ENCODE measurements around the gene THRB.

Gene THRB

DNA sequence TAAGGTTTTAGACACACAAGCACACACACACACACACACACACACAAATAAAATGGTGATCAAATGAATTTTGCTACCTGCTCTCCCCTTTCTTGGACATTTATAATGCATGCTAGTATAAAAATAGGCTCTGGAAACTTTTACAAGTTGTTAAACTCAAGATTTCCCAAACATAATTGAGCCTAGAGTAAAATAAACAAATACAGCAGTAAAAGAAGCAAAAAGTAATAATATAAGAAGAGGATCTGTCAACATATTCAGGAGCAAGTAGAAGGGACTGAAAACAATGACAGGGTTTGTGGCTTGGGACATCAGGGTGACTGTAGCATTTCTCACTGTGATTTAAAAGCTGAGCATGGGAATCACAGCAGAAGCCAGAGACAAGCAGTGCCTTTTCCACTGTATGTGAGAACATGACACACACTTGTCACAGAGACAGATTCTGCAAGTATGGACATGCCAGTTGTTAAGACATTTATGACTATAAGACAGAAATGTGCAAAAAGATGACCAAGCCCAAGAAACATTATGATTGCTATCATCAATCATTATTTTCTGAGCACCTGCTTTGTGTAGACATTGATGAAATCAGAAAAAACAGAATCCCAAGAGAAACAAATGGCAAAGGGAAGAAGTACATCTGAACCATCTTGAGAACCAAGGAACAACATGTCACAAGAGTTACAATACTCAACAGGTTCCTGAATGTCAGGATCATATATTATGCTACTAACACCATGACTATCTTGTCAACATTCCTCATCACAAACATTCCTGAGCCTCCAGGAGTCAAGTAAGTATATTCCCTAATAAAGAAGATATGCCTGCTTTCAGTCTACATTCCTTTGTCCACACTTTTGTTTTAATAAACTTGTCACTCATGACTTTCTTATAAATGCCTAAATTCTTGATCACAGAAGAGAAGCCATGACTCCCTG lies 7.1 kb downstream of the THRB start:
- no peak for DNase-seq (ENCODE audit: extremely low read depth, low read depth)
- TF ChIP-seq, protein P1, sequence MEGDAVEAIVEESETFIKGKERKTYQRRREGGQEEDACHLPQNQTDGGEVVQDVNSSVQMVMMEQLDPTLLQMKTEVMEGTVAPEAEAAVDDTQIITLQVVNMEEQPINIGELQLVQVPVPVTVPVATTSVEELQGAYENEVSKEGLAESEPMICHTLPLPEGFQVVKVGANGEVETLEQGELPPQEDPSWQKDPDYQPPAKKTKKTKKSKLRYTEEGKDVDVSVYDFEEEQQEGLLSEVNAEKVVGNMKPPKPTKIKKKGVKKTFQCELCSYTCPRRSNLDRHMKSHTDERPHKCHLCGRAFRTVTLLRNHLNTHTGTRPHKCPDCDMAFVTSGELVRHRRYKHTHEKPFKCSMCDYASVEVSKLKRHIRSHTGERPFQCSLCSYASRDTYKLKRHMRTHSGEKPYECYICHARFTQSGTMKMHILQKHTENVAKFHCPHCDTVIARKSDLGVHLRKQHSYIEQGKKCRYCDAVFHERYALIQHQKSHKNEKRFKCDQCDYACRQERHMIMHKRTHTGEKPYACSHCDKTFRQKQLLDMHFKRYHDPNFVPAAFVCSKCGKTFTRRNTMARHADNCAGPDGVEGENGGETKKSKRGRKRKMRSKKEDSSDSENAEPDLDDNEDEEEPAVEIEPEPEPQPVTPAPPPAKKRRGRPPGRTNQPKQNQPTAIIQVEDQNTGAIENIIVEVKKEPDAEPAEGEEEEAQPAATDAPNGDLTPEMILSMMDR (IDR thresholded peaks at IDR 0.05; ENCODE audit: low read depth, low read length): no peak

DNA sequence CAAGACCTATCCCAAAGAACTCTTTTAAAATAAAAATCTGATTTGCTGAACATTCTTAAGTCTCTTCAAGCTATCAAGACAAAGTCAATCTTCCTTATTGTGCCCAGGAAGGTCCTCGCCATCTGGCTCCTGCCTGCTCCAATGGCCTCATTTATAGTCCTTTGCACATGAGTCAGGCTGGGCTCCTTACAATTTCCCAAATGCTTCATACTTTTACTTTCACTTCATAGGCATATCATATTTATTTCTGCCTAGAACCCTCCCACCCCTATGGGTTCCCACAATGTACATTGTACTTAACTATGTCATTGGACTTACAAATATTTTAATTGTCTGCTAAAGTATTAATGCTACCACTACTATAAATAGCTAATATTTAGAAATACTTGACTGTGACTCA lies 9.1 kb downstream of the THRB start:
- TF ChIP-seq, protein P1 (IDR thresholded peaks at IDR 0.05; ENCODE audit: low read depth, low read length): no peak
- DNase-seq (ENCODE audit: extremely low read depth, low read depth): no peak

DNA sequence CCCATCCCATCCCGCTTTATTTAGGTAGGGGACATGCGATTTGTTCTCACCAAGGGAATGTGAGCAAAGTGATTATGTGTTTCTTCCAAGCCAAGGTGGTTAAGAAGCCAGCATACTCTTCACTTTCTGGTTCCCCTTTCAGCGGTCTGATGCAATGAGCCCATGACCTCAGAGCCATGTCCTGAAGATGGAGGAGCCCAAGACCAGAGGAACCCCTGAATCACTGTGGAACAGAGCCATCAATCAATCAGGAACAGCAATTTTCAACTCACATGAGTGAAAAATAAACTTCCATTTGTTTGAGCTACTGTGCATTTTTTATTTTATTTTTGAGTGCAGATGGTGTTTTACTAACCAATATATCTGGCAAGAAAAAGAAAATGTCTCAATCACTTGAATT lies 10.8 kb downstream of the THRB start:
- TF ChIP-seq, protein P1 (IDR thresholded peaks at IDR 0.05; ENCODE audit: low read depth, low read length): no peak
- no peak for DNase-seq (ENCODE audit: extremely low read depth, low read depth)

DNA sequence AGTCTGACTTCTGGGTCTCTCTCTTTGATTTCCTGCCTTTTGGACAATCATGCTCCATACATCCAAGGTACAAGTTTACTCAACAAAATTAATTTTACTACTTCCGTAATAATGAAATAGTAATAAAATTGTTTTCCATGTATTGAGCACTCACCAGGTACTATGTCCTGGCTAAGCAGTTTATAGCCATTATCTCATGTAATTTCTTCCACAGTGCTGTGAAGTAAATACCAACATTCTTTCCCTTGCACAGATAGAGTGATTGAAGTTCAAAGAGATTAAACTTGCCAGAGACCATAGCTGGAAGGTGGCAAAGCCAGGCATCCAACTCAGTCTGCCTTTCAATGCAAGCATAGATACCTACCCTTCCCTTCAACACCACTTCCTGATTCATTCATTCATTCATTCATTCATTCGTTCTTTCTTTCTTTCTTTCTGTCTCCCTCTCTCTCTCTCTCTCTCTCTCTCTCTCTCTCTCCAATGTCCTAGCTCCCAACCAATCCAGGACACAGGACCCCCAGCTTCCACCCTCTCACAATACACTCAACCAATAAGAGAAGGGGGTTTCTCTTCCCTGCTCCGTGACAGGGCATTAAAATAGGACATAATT lies 12.4 kb downstream of the THRB start:
- DNase-seq (ENCODE audit: extremely low read depth, low read depth): no peak
- TF ChIP-seq, protein P1 (IDR thresholded peaks at IDR 0.05; ENCODE audit: low read depth, low read length): no peak

DNA sequence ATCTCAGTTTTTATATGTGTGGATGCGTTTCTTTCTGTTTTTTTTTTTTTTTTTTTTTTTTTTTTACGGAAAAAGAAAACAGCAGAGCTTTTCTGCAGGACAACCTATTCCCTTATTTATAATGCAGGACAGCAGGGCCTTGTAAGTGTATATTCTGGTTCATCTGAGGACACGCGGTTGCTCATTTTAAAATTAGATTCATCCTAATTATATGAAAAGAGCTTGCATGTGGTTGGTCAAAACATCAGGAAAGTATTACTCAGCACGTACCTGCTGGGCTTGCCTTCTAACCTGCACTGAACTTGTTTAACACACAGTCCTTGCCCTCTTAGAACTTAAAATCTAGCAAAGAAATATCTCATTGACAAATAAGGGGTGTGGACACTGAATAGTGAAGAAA lies 13.5 kb downstream of the THRB start:
- TF ChIP-seq, protein P1 (IDR thresholded peaks at IDR 0.05; ENCODE audit: low read depth, low read length): no peak
- DNase-seq (ENCODE audit: extremely low read depth, low read depth): no peak

DNA sequence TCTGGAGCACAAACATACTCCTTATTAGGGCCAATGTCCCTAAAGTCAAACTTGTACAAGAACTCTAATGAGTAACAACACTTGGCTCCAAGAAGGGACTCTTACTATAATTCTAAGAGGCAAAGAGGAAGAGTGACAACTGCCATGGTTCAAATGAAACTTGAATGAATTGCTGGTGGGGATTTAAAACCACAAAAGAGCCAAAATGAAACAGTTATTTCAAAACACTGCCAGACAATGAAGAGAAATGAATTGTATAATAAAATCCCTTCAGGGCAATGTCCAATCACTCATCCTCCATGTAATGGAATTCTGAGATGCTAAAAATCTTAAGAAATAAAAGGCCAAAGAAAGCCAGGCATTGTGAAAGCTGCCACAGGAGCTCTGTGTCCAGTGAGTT lies 14.2 kb downstream of the THRB start:
- TF ChIP-seq, protein P1 (IDR thresholded peaks at IDR 0.05; ENCODE audit: low read depth, low read length): no peak
- no peak for DNase-seq (ENCODE audit: extremely low read depth, low read depth)

DNA sequence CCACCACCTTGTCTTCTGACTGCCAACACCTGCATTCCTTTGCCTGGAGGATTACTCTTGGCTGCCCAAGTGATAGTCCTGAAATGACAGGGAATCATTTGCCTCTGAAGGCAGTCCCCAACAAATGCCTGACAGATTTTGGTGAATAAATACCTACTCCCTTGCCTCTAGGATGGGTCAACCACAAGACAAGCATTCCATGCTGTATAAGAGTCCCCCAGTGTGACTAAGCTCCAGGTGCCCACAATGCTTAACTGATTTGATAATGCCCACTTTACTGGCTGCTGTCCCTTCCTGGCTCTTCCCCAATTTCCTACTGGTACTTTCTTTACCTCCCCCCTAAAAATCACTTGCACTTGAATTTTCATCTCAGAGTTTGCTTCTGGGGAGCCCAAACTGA lies 14.8 kb downstream of the THRB start:
- DNase-seq (ENCODE audit: extremely low read depth, low read depth): no peak
- TF ChIP-seq, protein P1 (IDR thresholded peaks at IDR 0.05; ENCODE audit: low read depth, low read length): no peak
